Activated T-helper 2 cell treated with anti-CD3 and anti-CD28 coated beads, Interferon-gamma antibody, Interleukin-2, Interleukin-4, amounts not matched to agents 10 μg/mL and 5 μg/mL and 100 μg/mL, durations not matched to agents 14 hours and 24 hours and 36 hours (primary cell): ENCODE results near the gene TRIM52. TPM values are rescaled to one million over a fixed set of nuclear protein-coding genes. Genes with fewer than 3 reads are reported as not detected.
A peak's percentile ranks its signal among the peaks of the same experiment; 100 is the strongest.

Source experiments
- DNase-seq: peaks from one replicate; pipeline ENCODE4 v3.0.0; 2021; ENCODE audit warnings: low spot score
- H3K27ac Mint-ChIP-seq: one replicate; pipeline ENCODE4 v1.8.0; 2021; ENCODE audit warnings: mixed read lengths
- H3K27me3 Mint-ChIP-seq: one replicate; pipeline ENCODE4 v1.8.0; 2021; ENCODE audit warnings: low read depth, mixed read lengths
- H3K36me3 Mint-ChIP-seq: one replicate; pipeline ENCODE4 v1.8.0; 2021; ENCODE audit warnings: low read depth, mixed read lengths
- H3K4me1 Mint-ChIP-seq: one replicate; pipeline ENCODE4 v1.8.0; 2021; ENCODE audit warnings: low read depth, mixed read lengths
- H3K4me3 Mint-ChIP-seq: one replicate; pipeline ENCODE4 v1.8.0; 2021; ENCODE audit warnings: low read depth, mild to moderate bottlenecking, moderate library complexity, mixed read lengths
- H3K9me3 Mint-ChIP-seq: one replicate; pipeline ENCODE4 v1.8.0; 2021; ENCODE audit warnings: mixed read lengths
- intact Hi-C: fragments of 100-400 bp; cut with micrococcal nuclease; formaldehyde crosslinking; loops from one replicate; pipeline ENCODE4 v1.15.1; 2023
- total RNA-seq: library from RNA; stranded (reverse); gene quantifications from 2 replicates; pipeline ENCODE4 v1.2.3, GENCODE V29; 2022

The TRIM52 gene
- total RNA-seq, 1 donor from 2014 or later: 16.9 TPM

DNA sequence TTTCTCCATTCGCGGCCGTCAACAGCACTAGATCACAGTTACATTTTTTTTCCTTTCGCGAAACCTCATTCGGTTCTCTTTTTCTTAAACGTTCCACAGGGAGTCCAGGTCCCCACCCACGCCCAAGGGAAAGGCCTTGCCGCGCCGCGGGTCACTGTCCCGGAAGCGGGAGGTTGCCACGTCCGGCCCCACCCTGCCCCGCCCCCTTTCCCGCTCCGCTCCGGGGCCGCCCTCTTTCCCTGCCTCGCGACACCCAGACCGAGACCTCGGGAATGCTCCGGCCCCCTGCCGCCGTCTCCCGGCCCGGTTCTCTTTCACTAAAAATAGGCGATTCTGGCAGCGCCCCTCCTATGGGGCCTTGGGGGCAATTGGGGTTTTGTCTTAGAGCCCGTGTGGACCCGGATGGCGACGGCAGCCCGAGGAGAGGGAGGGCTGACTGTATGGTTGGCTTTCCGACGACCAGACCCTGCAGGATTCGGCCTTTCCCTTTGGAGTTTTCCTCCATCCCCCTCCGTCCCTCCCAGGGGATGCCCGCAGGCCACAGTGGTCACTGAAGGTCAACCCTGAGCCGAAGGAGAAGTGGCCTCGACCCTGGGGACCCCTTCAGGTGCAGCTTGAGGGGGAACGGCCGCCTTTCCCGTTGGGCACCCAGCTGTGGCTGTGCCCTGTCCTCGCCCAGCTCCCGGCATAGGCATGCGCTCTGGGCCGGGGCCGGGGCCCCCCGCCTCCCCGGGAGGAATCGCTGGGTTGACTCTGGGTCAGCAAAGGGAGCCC is 14.5 kb downstream of the TRIM52 start:
- H3K4me3 Mint-ChIP-seq: peak overlapping the region; percentile 82
- peaks cover 46% of the 10 kb centered on the region for H3K4me1 Mint-ChIP-seq
- intact Hi-C loops: loop anchor here (1.0 to 10.0 kb wide), 3 partner anchors 15 to 1622 kb away; partner anchors contain the start of genes HNRNPH1, TRIM52 and ZFP62
- H3K9me3 Mint-ChIP-seq: no peaks in the 10 kb centered on the region
- H3K27me3 Mint-ChIP-seq: no peaks in the 10 kb centered on the region
- DNase-seq: peak; percentile 74
- peaks cover 51% of the 10 kb centered on the region for H3K36me3 Mint-ChIP-seq
- H3K27ac Mint-ChIP-seq: peak overlapping the region; percentile 99

DNA sequence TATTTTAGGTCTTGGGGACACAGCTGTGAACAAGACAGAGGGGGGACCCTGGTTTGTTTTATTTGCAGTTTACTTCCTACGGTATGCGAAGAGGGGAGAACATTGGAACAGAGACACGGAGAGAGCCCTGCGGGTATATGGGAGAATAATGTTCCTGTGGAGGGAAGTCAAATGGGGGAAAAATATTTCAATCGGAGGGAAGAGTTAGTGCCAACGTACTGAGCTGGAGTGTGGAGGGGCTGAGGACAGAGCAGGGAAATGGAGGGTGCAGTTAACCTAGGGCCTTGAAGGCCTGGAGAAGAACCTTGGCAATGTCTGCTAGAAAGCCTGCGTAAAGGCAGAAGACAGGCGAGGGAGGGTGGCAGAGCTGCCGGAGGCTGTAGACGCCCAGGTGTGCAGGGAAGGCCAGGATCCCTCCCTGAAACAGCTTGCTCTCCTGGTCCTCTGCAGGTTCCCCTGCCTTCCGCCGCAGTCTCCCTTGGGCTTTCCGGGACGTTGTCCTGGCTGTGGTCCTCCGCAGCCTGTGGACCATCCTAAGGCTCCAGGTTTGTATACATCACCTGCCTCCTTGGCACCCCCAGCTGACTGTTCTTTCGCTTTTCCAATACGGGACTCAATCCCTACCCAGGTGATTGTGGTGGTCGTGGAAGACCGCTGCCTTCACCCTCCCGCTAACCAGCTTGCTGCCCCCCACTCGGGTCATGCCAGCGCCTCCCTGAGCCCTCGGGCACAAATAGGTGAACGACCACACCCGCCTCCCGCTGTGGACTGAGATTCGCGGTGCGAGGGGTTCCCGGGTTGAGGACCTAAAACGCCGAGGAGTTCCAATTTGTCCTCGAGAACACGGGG is 15.3 kb downstream of the TRIM52 start:
- no peak for DNase-seq
- peaks cover 45% of the 10 kb centered on the region for H3K4me1 Mint-ChIP-seq
- intact Hi-C loops: loop anchor here (1.0 to 10.0 kb wide), 3 partner anchors 16 to 1621 kb away; partner anchors contain the start of genes HNRNPH1, TRIM52 and ZFP62

DNA sequence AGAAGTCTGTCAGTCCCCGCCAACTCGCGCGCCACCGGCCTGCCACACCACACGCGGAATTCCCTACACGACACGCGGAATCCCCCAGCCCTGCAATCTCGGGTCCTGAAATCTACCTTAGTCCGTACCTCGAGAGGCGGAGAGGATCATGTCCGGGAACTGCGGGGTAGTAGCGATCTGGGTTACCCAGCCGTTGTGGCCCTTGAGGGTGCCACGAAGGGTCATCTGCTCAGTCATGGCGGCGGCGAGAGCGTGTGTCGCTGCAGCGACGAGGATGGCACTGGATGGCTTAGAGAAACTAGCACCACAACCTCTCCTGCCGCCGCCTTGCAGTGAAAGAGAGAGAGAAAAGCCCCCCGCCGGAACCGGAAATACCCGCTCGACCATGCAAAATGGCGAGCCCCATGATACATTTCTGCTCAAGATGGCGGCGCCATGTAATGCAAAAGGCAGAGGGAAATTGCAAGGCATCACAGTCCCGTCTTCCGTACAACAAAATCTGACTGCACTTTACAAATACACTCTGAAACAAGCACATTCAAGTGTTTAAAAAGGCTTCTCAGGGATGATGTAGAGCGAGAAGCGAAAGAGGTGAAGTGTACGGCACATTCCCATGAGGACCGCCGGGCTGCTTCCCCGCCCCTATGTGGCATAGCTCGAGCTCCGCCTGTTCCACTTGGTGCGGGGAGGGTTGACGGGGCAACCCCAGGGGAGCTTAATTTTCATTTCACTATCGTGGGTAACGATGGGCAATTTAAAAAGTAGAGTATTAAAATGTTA is 17.2 kb downstream of the TRIM52 start, which contains the start of gene RACK1:
Gene RACK1, minus strand, starts transcription at position 343 of the 780 bp plus-strand sequence. Its CDS starts 106 bp downstream, at position 237.
- Mint-ChIP-seq H3K27me3 (no peaks in the 10 kb centered on the region), H3K4me1 (peaks cover 39% of the 10 kb centered on the region), H3K36me3 (peaks cover 57% of the 10 kb centered on the region), H3K9me3 (no peaks in the 10 kb centered on the region), H3K27ac (peak within 1 kb of the TSS; percentile 99), H3K4me3 (peak within 1 kb of the TSS; percentile 98)
- DNase-seq: peak; percentile 85
- intact Hi-C loops: loop anchor here (1.0 to 10.0 kb wide), 4 partner anchors 51 to 1619 kb away; partner anchors contain the start of genes HNRNPH1 and MGAT1

More for the DNA sequence above, 15.3 kb downstream of the TRIM52 start:
- Mint-ChIP-seq H3K27ac (peak overlapping the region; percentile 99), H3K27me3 (no peaks in the 10 kb centered on the region), H3K36me3 (peaks cover 56% of the 10 kb centered on the region), H3K4me3 (peak overlapping the region; percentile 82), H3K9me3 (no peaks in the 10 kb centered on the region)

DNA sequence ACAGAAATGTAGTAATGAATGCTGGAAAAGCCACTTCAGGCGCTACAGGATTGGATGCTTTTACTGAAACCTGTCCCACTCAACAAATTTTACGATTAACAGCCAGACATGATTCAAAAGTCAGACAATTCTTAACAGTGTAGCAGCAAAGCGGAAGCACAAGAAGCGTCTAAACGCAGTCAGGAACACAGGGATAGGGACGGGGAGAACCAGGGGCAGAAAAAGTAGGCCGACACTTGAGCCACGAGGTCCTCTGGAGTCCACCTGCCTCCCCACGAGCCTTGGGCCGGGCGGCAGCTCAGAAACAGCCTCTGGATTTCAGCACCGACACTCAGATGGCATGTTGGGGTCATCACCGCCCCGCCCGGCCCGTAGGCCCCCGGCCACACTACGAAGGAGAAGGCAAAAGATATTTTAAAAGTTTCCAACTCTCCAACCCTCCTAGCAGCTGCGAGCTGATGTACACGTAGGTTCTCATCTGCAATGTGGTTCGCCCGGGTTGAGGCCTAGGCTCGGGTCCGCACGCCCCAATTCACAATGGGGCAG is 17.9 kb downstream of the TRIM52 start:
- Mint-ChIP-seq H3K4me3 (peak overlapping the region; percentile 98), H3K9me3 (no peaks in the 10 kb centered on the region), H3K4me1 (peaks cover 38% of the 10 kb centered on the region), H3K36me3 (peaks cover 61% of the 10 kb centered on the region), H3K27ac (peak overlapping the region; percentile 96), H3K27me3 (no peaks in the 10 kb centered on the region)
- DNase-seq: no peak
- intact Hi-C loops: loop anchor here (1.0 to 10.0 kb wide), 3 partner anchors 54 to 1618 kb away; partner anchors contain the start of genes HNRNPH1 and MGAT1

DNA sequence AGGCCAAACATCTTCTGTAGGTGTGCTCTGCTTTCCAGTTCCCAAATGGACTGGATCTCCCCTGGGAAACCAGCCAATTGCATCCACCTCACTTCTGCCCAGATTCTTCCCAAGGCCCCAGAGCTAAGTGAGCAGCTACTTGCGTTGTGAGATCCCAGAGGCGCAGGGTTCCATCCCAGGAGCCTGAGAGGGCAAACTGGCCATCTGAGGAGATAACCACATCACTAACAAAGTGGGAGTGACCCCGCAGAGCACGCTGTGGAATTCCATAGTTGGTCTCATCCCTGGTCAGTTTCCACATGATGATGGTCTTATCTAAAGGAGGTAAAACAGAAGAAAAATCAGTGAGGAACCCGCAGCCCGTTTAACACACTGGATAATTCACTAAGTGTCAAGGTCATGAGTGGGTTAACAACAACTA is 18.9 kb downstream of the TRIM52 start:
- Mint-ChIP-seq H3K4me3 (peak overlapping the region; percentile 98), H3K36me3 (peaks cover 69% of the 10 kb centered on the region), H3K27me3 (no peaks in the 10 kb centered on the region), H3K9me3 (no peaks in the 10 kb centered on the region), H3K27ac (peak overlapping the region; percentile 96), H3K4me1 (peaks cover 39% of the 10 kb centered on the region)
- no peak for DNase-seq
- intact Hi-C loops: loop anchor here (5.0 to 10.0 kb wide), 2 partner anchors 440 to 1617 kb away; partner anchors contain the start of genes HNRNPH1 and MGAT1

DNA sequence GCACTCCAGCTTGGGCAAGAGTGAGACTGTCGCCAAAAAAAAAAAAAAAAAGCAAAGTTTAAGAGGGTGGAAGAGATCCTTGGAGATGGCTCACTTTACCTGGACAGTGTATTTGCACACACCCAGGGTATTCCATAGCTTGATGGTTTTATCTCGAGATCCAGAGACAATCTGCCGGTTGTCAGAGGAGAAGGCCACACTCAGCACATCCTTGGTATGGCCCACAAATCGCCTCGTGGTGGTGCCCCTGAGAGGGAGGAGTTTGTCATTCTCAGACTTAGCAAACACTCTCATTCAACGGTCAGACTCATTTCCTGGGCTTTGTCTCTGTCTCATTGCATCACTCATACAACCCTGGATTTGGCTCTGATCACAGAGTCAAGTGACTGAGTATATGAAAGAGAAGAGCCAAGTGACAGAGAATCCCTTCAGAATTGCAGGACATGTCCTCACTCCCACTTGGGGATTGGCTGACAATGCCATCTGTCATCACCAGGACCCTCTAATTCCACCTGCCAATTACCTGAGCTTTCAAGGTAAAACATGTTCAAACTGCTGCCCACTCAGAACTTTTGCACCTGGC is 19.5 kb downstream of the TRIM52 start:
- no peak for DNase-seq
- H3K36me3 Mint-ChIP-seq: peaks cover 75% of the 10 kb centered on the region
- H3K9me3 Mint-ChIP-seq: no peaks in the 10 kb centered on the region
- H3K27ac Mint-ChIP-seq: peak overlapping the region; percentile 96
- H3K4me3 Mint-ChIP-seq: peak overlapping the region; percentile 98
- intact Hi-C loops: loop anchor here (1.0 to 10.0 kb wide), 4 partner anchors 18 to 1617 kb away; partner anchors contain the start of genes HNRNPH1, MGAT1, TRIM41 and TRIM7
- H3K27me3 Mint-ChIP-seq: no peaks in the 10 kb centered on the region
- H3K4me1 Mint-ChIP-seq: peaks cover 41% of the 10 kb centered on the region

DNA sequence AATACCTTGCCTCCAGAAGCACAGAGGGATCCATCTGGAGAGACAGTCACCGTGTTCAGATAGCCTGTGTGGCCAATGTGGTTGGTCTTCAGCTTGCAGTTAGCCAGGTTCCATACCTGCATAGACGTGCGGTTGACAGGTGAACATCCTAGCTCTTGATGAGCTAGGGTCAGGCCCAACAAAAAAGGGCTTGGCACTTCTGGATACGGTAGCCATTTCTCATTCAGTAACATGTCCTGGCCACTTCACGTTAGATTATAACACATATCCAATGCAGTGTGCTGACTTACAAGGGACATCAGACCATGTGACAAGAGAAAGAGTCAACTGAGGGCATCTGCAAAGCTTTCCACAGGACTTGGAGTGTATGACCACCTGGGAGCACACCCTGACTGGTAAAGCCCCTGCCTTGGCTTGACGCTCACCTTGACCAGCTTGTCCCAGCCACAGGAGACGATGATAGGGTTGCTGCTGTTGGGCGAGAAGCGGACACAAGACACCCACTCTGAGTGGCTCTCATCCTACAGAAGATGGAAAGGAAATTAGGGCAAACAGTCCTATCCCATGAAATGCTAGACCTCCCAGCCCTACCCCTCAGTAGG is 21.8 kb downstream of the TRIM52 start:
- Mint-ChIP-seq H3K36me3 (peaks cover 93% of the 10 kb centered on the region), H3K9me3 (no peaks in the 10 kb centered on the region), H3K4me3 (peak overlapping the region; percentile 37), H3K4me1 (peaks cover 27% of the 10 kb centered on the region), H3K27ac (peak overlapping the region; percentile 48), H3K27me3 (no peaks in the 10 kb centered on the region)
- DNase-seq: no peak
- intact Hi-C loops: no loop called here

DNA sequence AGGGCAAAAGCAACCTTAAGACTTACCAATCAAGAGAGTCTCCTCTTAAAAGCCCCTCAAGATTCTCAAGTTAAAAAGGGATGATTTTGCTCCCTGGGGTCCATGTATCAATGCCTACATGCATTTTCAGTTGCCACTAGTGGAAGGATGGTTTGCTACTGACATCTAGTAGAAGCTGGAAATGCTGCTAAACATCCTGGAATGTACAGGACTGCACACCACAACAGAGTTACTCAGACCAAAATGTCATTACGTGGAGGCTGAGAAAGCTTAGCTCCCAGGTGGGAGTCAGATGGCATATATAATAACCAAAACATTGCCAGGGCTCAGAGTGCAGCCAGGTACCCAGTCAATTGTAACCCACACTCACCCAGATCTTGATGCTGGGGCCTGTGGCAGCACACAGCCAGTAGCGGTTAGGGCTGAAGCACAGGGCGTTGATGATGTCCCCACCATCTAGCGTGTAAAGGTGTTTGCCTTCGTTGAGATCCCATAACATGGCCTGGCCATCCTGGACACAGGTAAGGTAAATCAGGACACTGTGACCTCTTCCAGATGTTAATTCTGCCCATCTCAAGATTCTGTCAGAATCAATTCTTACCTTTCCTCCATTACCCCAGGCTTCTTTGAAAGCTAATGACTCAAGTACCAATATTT is 23.1 kb downstream of the TRIM52 start:
- H3K9me3 Mint-ChIP-seq: no peaks in the 10 kb centered on the region
- H3K4me1 Mint-ChIP-seq: peaks cover 27% of the 10 kb centered on the region

DNA sequence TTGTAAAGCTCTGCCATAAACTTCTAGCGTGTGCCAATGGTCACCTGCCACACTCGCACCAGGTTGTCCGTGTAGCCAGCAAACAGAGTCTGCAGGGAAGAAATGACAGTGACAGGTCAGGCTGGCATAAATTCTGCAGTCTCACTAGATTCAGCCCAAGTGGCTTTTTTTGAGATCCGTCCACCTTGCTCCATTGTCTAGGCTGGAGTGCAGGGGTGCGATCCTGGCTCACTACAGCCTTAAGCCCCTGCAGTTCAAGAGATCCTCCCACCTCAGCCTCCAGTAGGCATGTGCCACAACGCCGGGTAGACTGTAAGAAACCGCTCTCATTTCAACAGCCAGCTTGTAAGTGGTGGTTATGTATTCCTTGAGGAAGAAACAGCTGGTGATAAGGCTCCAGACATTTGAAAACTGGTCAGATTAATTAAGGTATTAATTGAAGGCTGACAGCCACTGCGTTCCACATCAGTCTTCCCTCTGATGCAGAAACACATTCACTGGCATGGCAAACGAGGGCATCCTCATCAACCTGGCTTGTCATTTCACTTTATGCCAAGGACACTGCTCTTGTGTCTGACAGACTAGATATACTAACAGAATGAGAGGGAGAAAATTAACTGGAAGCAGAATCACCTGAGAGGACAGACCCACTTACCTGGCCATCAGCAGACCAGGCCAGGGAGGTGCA is 23.8 kb downstream of the TRIM52 start:
- no peaks in the 10 kb centered on the region for H3K9me3 Mint-ChIP-seq
- H3K4me1 Mint-ChIP-seq: peaks cover 25% of the 10 kb centered on the region
- intact Hi-C loops: no loop called here
- no peak overlapping the region for H3K4me3 Mint-ChIP-seq
- peaks cover 92% of the 10 kb centered on the region for H3K36me3 Mint-ChIP-seq
- no peaks in the 10 kb centered on the region for H3K27me3 Mint-ChIP-seq
- no peak overlapping the region for H3K27ac Mint-ChIP-seq
- DNase-seq: no peak

More for the DNA sequence above, 23.1 kb downstream of the TRIM52 start:
- Mint-ChIP-seq H3K27me3 (no peaks in the 10 kb centered on the region), H3K36me3 (peaks cover 95% of the 10 kb centered on the region), H3K4me3 (no peak overlapping the region), H3K27ac (peak overlapping the region; percentile 19)
- intact Hi-C loops: no loop called here
- DNase-seq: no peak

DNA sequence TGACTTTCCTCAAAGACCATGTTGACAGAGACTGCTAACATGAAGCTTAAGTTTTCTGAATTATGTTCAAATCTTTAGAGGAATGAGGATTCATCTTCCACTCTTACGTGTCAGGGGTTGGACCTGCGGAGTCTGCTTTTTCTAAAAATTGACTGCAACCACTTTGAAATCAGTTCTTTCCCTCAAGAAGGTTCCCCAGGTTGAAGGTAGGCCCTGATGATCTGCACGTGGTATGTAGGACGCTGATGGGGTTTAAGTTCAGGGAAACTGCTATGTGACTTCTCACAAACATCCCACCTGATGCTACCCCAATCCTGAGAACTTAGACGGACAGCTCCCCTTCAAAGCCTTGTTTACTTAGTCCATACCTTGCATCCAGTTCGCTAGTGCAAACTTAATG is 24.5 kb downstream of the TRIM52 start:
- Mint-ChIP-seq H3K9me3 (no peaks in the 10 kb centered on the region), H3K4me3 (no peak overlapping the region), H3K36me3 (peaks cover 90% of the 10 kb centered on the region), H3K4me1 (peaks cover 19% of the 10 kb centered on the region), H3K27ac (no peak overlapping the region), H3K27me3 (no peaks in the 10 kb centered on the region)
- intact Hi-C loops: no loop called here
- no peak for DNase-seq
